ENCODE results near the gene KRTAP10-3.
"Not testable (repeated sequence)": the region's sequence is repeated elsewhere in the genome, so short reads cannot be mapped to it uniquely, and the experiment has no call there.

KRTAP10-3 gene

GRCh38 chr21:44571296-44571695 lies 12.7 kb upstream of the KRTAP10-3 start:
- no peak for DNase-seq (ENCODE audit: low spot score)

- DNase-seq (ENCODE audit: low spot score) = no peak
Measured at GRCh38 chr21:44569861-44570517, 11.4 kb upstream of the KRTAP10-3 start.

- no peak for DNase-seq (ENCODE audit: low spot score)
Measured at GRCh38 chr21:44568667-44569556, 10.3 kb upstream of the KRTAP10-3 start.

GRCh38 chr21:44568261-44568660 lies 9.7 kb upstream of the KRTAP10-3 start:
- no peak for DNase-seq (ENCODE audit: low spot score)

- DNase-seq (ENCODE audit: low spot score) = no peak
Measured at GRCh38 chr21:44567481-44568171, 9.0 kb upstream of the KRTAP10-3 start.

GRCh38 chr21:44566403-44566802 lies 7.8 kb upstream of the KRTAP10-3 start:
- DNase-seq (ENCODE audit: low spot score) = no peak

- DNase-seq (ENCODE audit: low spot score) = no peak
Measured at GRCh38 chr21:44564886-44565598, 6.4 kb upstream of the KRTAP10-3 start.

- DNase-seq (ENCODE audit: low spot score) = no peak
Measured at GRCh38 chr21:44564099-44564498, 5.5 kb upstream of the KRTAP10-3 start.

- DNase-seq (ENCODE audit: low spot score) = not testable (repeated sequence)
Measured at GRCh38 chr21:44558329-44558675, 293 bp downstream of the KRTAP10-3 start.

GRCh38 chr21:44557491-44558328 lies 885 bp downstream of the KRTAP10-3 start:
- no peak for DNase-seq (ENCODE audit: low spot score)

GRCh38 chr21:44556879-44557278 lies 1.7 kb downstream of the KRTAP10-3 start:
- DNase-seq (ENCODE audit: low spot score) = no peak

- no peak for DNase-seq (ENCODE audit: low spot score)
Measured at GRCh38 chr21:44555200-44555875, 3.3 kb downstream of the KRTAP10-3 start.

GRCh38 chr21:44552681-44553080 lies 5.9 kb downstream of the KRTAP10-3 start:
- DNase-seq (ENCODE audit: low spot score) = no peak

GRCh38 chr21:44552136-44552535 lies 6.5 kb downstream of the KRTAP10-3 start:
- no peak for DNase-seq (ENCODE audit: low spot score)

- DNase-seq (ENCODE audit: low spot score) = no peak
Measured at GRCh38 chr21:44551340-44551961, 7.1 kb downstream of the KRTAP10-3 start, which contains the start of gene KRTAP10-2. KRTAP10-2 (minus strand) TSS chr21:44551505; CDS start chr21:44551458, 47 bp downstream.

- DNase-seq (ENCODE audit: low spot score) = no peak
Measured at GRCh38 chr21:44550807-44551206, 7.8 kb downstream of the KRTAP10-3 start.

- DNase-seq (ENCODE audit: low spot score) = not testable (repeated sequence)
Measured at GRCh38 chr21:44550285-44550684, 8.3 kb downstream of the KRTAP10-3 start.

- DNase-seq (ENCODE audit: low spot score) = no peak
Measured at GRCh38 chr21:44549525-44550211, 8.9 kb downstream of the KRTAP10-3 start.

- DNase-seq (ENCODE audit: low spot score) = no peak
Measured at GRCh38 chr21:44548922-44549321, 9.7 kb downstream of the KRTAP10-3 start.
